NOMO-1 treated with DMSO at 0.1 percent for 48 hours (cell line): Measurements from ENCODE around the gene CFAP97.
"Not testable (repeated sequence)": the region's sequence is repeated elsewhere in the genome, so short reads cannot be mapped to it uniquely, and the experiment has no call there.

Experiments used
- DNase-seq: peaks from one replicate; lab custom pipeline; 2025; ENCODE audit not compliant: unreplicated experiment; lab: John Stamatoyannopoulos, UW

The CFAP97 gene

GRCh38 chr4:185224597-185224996 lies 20.8 kb upstream of the CFAP97 start:
- no peak for DNase-seq

DNA sequence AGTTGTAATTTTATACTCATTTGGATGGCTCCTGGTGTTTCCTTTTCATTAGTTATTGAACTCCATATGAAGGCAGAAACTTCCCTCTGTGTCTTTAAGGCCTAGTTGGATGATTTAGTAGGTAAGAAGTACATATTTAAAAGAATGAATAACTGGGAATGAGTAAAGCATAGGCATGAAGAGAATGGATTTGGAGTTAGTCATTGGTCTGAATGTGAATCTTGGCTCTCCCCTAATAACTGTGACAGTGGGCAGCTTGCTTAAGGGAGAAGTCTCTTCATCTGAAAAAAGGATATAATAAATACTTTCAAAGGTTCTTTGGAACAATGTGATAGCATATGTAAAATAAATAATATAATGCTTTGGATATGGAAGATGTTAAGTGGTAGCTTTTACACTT lies 18.8 kb upstream of the CFAP97 start:
- no peak for DNase-seq

DNA sequence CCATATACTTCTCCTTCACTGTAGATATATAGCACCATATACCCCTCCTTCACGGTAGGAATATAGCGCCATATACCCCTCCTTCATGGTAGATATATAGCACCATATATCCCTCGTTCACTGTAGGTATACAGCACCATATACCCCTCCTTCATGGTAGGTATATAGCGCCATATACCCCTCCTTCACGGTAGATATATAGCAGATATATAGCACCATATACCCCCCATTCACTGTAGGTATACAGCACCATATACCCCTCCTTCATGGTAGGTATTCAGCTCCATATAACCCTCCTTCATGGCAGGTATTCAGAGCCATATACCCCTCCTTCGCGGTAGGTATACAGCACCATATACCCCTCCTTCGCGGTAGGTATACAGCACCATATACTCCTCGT lies 18.1 kb upstream of the CFAP97 start:
- no peak for DNase-seq

DNA sequence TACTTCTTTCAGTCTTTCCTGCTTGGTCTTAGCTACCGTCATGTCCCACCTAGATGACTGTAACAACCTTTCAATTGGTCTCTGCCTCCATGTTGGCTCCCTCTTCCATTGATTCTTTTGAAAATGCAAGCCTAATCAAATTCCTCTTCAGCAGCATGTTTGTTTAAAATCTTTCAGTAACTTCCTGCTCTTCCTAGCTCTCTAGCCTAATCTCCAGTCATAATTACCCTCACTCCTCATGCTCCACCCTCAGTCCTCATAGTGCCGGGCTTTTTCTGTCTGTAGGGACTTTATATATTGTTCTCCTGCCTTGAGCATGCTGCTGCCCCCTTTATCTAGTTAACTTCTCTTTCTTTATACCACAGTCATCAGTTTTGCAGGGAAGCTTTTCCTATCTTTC lies 17.7 kb upstream of the CFAP97 start:
- no peak for DNase-seq

- DNase-seq, result peak; percentile 59
These were observed 15.9 kb upstream of the CFAP97 start for GRCh38 chr4:185219551-185220344.

DNA sequence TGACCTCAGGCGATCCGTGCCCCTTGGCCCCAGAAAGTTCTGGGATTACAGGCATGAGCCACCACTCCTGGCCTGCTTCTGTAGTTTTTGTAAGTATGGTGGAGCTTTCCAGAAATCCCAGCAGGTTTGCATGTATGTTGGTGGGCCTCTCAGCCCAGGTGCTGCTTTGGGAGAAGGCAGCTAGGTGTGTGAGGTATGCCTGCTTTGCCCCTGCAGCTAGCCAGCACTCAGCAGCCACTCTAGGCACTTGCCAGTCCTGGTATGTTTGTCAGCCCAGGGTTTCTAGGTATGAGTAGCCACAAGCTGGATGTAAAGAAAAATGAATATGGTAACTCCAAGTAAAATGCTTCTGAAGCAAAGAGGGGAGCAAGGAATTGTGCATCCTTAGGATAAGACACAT lies 14.5 kb upstream of the CFAP97 start:
- no peak for DNase-seq

- no peak for DNase-seq
These were observed 13.7 kb upstream of the CFAP97 start for GRCh38 chr4:185217408-185217975.

DNA sequence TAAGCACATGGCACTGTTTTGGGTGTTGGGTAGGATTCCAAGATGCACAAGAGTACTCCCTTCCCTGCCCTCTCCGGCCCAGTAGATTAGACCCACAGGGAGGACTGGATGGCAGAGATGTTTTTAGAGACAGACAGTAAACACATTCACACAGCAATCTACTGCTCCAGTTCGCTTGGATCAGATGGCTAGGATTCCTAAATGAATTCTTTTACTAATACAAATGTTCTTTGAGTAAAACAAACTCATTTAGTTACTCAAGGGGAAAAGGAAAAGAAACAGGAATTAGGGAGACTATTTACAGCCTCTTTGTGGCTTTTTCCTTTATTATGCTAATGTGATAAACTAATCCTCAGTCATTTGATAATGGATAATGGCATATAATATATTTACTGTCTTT lies 11.5 kb upstream of the CFAP97 start:
- no peak for DNase-seq

GRCh38 chr4:185213877-185214276 lies 10.1 kb upstream of the CFAP97 start:
- DNase-seq, result peak; percentile 53

DNA sequence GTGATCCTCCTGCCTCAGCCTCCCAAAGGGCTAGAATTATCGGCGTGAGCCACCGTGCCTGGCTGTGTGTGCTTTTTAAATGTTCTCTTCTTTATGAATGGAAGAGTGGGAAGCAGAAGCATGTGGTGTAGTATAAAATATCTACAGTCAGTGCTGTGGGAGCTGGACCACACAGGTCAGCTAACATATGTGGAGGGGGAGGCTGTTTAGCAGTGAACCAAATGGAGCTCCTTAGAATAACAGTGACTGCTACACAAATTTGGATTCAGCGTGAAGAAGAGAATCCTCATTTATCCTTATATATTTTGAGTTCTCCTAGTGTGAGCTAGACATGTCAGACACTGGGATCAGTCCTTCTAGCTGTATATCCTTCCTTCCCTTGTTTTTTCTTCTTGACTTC lies 8.8 kb upstream of the CFAP97 start:
- DNase-seq, result no peak

- no peak for DNase-seq
These were observed 7.8 kb upstream of the CFAP97 start for GRCh38 chr4:185211641-185212040.

DNA sequence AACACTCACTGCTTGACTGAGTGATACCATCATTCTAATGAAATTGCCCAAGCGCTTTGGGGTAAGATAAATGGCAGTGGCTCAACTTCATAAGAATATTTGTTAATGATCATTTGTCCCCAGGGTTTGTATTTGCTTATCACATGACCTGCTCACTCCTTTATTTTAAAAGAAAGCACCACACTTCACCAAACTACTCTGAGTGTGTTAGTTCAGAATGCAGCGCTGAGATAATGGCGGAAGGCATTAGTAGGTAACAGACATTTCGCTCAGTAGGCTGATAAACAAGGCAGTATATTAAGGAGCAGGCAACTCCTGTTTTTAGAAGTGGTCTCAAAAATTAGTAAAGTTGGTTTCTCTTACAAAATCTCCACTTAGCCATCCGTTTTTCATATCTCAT lies 7.2 kb upstream of the CFAP97 start:
- DNase-seq, result no peak

GRCh38 chr4:185210102-185210981 lies 6.5 kb upstream of the CFAP97 start:
- DNase-seq, result no peak

- DNase-seq, result not testable (repeated sequence)
These were observed 6.0 kb upstream of the CFAP97 start for GRCh38 chr4:185209852-185210101.

- peak; percentile 49 for DNase-seq
These were observed 5.4 kb upstream of the CFAP97 start, which contains the start of gene SNX25 for GRCh38 chr4:185209031-185209851. Gene SNX25, plus strand, starts transcription at chr4:185209598. Its CDS starts 229 bp downstream, at chr4:185209827.

DNA sequence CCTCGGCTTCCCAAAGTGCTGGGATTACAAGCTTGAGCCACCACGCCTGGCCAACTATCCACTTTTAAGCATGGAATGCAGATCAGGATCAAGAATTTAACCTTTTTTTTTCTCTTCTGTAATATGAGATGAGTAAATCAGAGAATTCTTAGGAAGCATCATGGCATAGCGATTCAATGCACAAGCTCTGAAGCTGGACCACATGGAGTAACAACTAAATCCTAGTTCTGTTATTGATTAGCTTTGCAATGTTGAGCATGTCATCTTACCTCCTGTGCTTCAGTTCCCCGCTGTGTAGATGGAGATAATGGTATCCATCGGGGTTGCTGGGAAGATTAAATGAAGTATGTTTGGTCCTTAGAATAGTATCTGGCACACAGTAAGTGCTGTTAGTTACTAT lies 3.7 kb upstream of the CFAP97 start:
- DNase-seq, result no peak

DNA sequence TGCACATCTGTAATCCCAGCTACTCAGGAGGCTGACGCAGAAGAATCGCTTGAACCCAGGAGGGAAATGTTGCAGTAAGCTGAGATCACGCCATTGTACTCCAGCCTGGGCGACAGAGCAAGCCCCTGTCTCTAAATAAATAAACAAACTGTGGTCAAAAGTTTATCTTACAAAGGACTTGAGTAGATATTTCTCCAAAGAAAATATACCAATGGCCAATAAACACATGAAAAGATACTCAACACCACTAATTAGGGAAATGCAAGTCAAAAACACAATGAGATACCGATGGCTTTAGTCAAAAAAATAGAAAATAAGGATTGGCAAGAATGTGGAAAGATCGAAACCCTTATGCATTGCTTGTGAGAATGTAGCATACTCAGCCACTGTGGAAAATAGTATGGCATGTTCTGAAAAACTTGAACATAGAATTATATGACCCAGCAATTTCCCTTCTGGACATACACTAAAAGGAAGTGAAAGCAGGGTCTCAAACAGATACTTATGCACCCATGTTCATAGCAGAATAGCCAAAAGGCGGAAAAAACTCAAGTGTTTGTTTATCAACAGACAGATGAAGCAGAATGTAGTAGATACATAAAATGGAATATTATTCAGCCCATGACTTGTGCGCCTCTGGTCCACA lies 2.0 kb upstream of the CFAP97 start:
- DNase-seq, result peak; percentile 74

DNA sequence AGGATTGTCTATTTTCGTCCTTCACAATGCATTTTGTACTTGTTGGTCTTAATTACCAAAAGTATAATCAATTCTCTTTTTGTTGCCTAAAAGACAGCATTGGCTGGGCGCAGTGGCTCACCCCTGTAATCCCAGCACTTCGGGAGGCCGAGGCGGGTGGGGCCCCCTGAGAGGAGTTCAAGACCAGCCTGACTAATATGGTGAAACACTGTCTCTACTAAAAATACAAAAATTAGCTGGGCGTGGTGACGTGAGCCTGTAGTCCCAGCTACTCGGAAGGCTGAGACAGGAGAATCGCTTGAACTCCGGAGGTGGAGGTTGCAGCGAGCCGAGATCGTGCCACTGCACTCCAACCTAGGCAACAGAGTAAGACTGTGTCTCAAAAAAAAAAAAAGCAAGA lies 1.3 kb upstream of the CFAP97 start:
- not testable (repeated sequence) for DNase-seq

GRCh38 chr4:185204238-185204910 lies 574 bp upstream of the CFAP97 start:
- DNase-seq, result no peak

GRCh38 chr4:185202984-185203485 lies 765 bp downstream of the CFAP97 start:
- no peak for DNase-seq
